HUES6 (cell line): ENCODE measurements around the gene ADAMTS20.

ENCODE experiments used
- H3K27ac ChIP-seq: 2 replicates; pipeline ENCODE4 v1.7.0; 2013; ENCODE audit warnings: low read depth, mild to moderate bottlenecking, low read length, inconsistent platforms
- H3K27me3 ChIP-seq: 2 replicates; pipeline ENCODE4 v1.6.1; 2013; ENCODE audit warnings: low read length; ENCODE audit not compliant: control insufficient read depth, insufficient read depth
- H3K36me3 ChIP-seq: 2 replicates; pipeline ENCODE4 v1.6.1; 2013; ENCODE audit warnings: low read length; ENCODE audit not compliant: control insufficient read depth, insufficient read depth
- H3K4me1 ChIP-seq: 2 replicates; pipeline ENCODE4 v1.6.1; 2013; ENCODE audit warnings: low read length; ENCODE audit not compliant: control insufficient read depth, insufficient read depth
- H3K4me3 ChIP-seq: 2 replicates; pipeline ENCODE4 v1.5.1; 2013; ENCODE audit warnings: low read depth, low read length
- H3K9ac ChIP-seq: one replicate; pipeline ENCODE4 v1.6.1; 2013; ENCODE audit warnings: mild to moderate bottlenecking, low read length
- H3K9me3 ChIP-seq: 2 replicates; pipeline ENCODE4 v1.6.1; 2013; ENCODE audit warnings: low read depth, low read length; ENCODE audit not compliant: control insufficient read depth, insufficient read depth

ADAMTS20 gene

GRCh38 chr12:43407816-43408645 is 144.0 kb downstream of the ADAMTS20 start:
- Histone ChIP-seq H3K9ac (no peak overlapping the region), H3K27me3 (no peaks in the 10 kb centered on the region), H3K9me3 (no peaks in the 10 kb centered on the region), H3K27ac (no peak overlapping the region), H3K4me1 (peaks cover 5% of the 10 kb centered on the region; the same call in 1 of the 2 replicates), H3K36me3 (no peaks in the 10 kb centered on the region), H3K4me3 (no peak overlapping the region)

- Histone ChIP-seq H3K9ac (no peak overlapping the region), H3K4me3 (no peak overlapping the region), H3K4me1 (no peaks in the 10 kb centered on the region), H3K27ac (no peak overlapping the region), H3K27me3 (no peaks in the 10 kb centered on the region), H3K9me3 (no peaks in the 10 kb centered on the region), H3K36me3 (no peaks in the 10 kb centered on the region)
Measured at GRCh38 chr12:43406801-43407200, 145.2 kb downstream of the ADAMTS20 start.

- H3K9me3 ChIP-seq, result no peaks in the 10 kb centered on the region
Measured at GRCh38 chr12:43402436-43402835, 149.6 kb downstream of the ADAMTS20 start.

GRCh38 chr12:43401096-43401495 is 150.9 kb downstream of the ADAMTS20 start:
- Histone ChIP-seq H3K9me3 (no peaks in the 10 kb centered on the region), H3K4me3 (no peak overlapping the region)

More at GRCh38 chr12:43402436-43402835, 149.6 kb downstream of the ADAMTS20 start:
- Histone ChIP-seq H3K4me3 (no peak overlapping the region), H3K36me3 (no peaks in the 10 kb centered on the region), H3K27ac (no peak overlapping the region), H3K27me3 (no peaks in the 10 kb centered on the region), H3K4me1 (no peaks in the 10 kb centered on the region), H3K9ac (no peak overlapping the region)

GRCh38 chr12:43396671-43397070 is 155.3 kb downstream of the ADAMTS20 start:
- Histone ChIP-seq H3K9me3 (no peaks in the 10 kb centered on the region), H3K27ac (no peak overlapping the region), H3K9ac (no peak overlapping the region), H3K36me3 (no peaks in the 10 kb centered on the region), H3K27me3 (no peaks in the 10 kb centered on the region), H3K4me1 (no peaks in the 10 kb centered on the region), H3K4me3 (no peak overlapping the region)

More at GRCh38 chr12:43401096-43401495, 150.9 kb downstream of the ADAMTS20 start:
- no peak overlapping the region for H3K27ac ChIP-seq
- H3K27me3 ChIP-seq, result no peaks in the 10 kb centered on the region
- no peaks in the 10 kb centered on the region for H3K36me3 ChIP-seq
- H3K4me1 ChIP-seq, result no peaks in the 10 kb centered on the region
- H3K9ac ChIP-seq, result no peak overlapping the region

- Histone ChIP-seq H3K27ac (no peak overlapping the region), H3K4me1 (no peaks in the 10 kb centered on the region; the same call in 1 of the 2 replicates), H3K36me3 (no peaks in the 10 kb centered on the region), H3K9me3 (peaks cover under 1% of the 10 kb centered on the region; the same call in 1 of the 2 replicates), H3K9ac (no peak overlapping the region), H3K27me3 (no peaks in the 10 kb centered on the region), H3K4me3 (no peak overlapping the region)
Measured at GRCh38 chr12:43392116-43392515, 159.9 kb downstream of the ADAMTS20 start.

GRCh38 chr12:43381879-43382278 is 170.1 kb downstream of the ADAMTS20 start:
- Histone ChIP-seq H3K9me3 (peaks cover 11% of the 10 kb centered on the region), H3K27ac (no peak overlapping the region), H3K27me3 (no peaks in the 10 kb centered on the region), H3K36me3 (no peaks in the 10 kb centered on the region), H3K4me1 (no peaks in the 10 kb centered on the region), H3K4me3 (no peak overlapping the region), H3K9ac (no peak overlapping the region)

GRCh38 chr12:43378448-43378847 is 173.6 kb downstream of the ADAMTS20 start:
- no peaks in the 10 kb centered on the region for H3K36me3 ChIP-seq
- peaks cover 9% of the 10 kb centered on the region; the same call in 1 of the 2 replicates for H3K9me3 ChIP-seq
- H3K27me3 ChIP-seq, result no peaks in the 10 kb centered on the region
- H3K4me1 ChIP-seq, result no peaks in the 10 kb centered on the region
- no peak overlapping the region for H3K9ac ChIP-seq
- H3K27ac ChIP-seq, result no peak overlapping the region
- H3K4me3 ChIP-seq, result no peak overlapping the region

GRCh38 chr12:43370263-43370662 is 181.7 kb downstream of the ADAMTS20 start:
- H3K9ac ChIP-seq, result no peak overlapping the region
- no peaks in the 10 kb centered on the region for H3K9me3 ChIP-seq

GRCh38 chr12:43362910-43363694 is 188.9 kb downstream of the ADAMTS20 start:
- no peaks in the 10 kb centered on the region for H3K27me3 ChIP-seq
- no peak overlapping the region for H3K9ac ChIP-seq
- H3K36me3 ChIP-seq, result no peaks in the 10 kb centered on the region
- H3K4me1 ChIP-seq, result peaks cover 2% of the 10 kb centered on the region; the same call in 1 of the 2 replicates
- no peak overlapping the region for H3K4me3 ChIP-seq
- H3K27ac ChIP-seq, result no peak overlapping the region
- H3K9me3 ChIP-seq, result peaks cover 3% of the 10 kb centered on the region; the same call in 1 of the 2 replicates

More at GRCh38 chr12:43370263-43370662, 181.7 kb downstream of the ADAMTS20 start:
- no peaks in the 10 kb centered on the region for H3K4me1 ChIP-seq
- H3K27me3 ChIP-seq, result no peaks in the 10 kb centered on the region
- H3K36me3 ChIP-seq, result no peaks in the 10 kb centered on the region
- no peak overlapping the region for H3K4me3 ChIP-seq
- H3K27ac ChIP-seq, result no peak overlapping the region
